Heart right ventricle (tissue), 16 donors: Measurements from ENCODE around the gene FHOD3. TPM values are rescaled to one million over a fixed set of nuclear protein-coding genes. Genes with fewer than 3 reads are reported as not detected.

Experiments
- ATAC-seq, 8 donors: fragments of 200-7000 bp; cut with Tn5 transposase; one replicate each; pipeline ENCODE4 v1.9.1; 2020; ENCODE audit warnings: mild to moderate bottlenecking in 8 of 8, moderate library complexity in 8 of 8, moderate number of reproducible peaks in 1 of 8
- DNase-seq, 2 donors: peaks; one replicate each; pipeline ENCODE4 v3.0.0-alpha.2; 2020
- H3K27ac ChIP-seq, 10 donors: fragments of 200-600 bp; sonication (generic) in 2 of 10; one replicate each; pipeline versions ENCODE4 v1.5.0 to v1.8.0; 2020 to 2022; ENCODE audit warnings: mild to moderate bottlenecking in 3 of 10
- H3K27me3 ChIP-seq, 7 donors: fragments of 200-600 bp; one replicate each; pipeline ENCODE4 v1.8.0; 2021 to 2022; ENCODE audit warnings: mild to moderate bottlenecking in 2 of 7
- H3K36me3 ChIP-seq, 9 donors: fragments of 200-600 bp; sonication (generic) in 1 of 9; one replicate each; pipeline versions ENCODE4 v1.5.0 to v1.8.0; 2020 to 2022; ENCODE audit warnings: mild to moderate bottlenecking in 2 of 9
- H3K4me1 ChIP-seq, 9 donors: fragments of 200-600 bp; sonication (generic) in 1 of 9; one replicate each; pipeline versions ENCODE4 v1.5.0 to v1.8.0; 2020 to 2022; ENCODE audit warnings: mild to moderate bottlenecking in 4 of 9
- H3K4me3 ChIP-seq, 10 donors: fragments of 200-600 bp; sonication (generic) in 2 of 10; one replicate each; pipeline versions ENCODE4 v1.5.0 to v1.8.0; 2020 to 2022; ENCODE audit warnings: mild to moderate bottlenecking in 7 of 10, moderate library complexity in 2 of 10
- H3K9me3 ChIP-seq, 11 donors: fragments of 200-600 bp in 10 of 11; sonication (generic) in 2 of 11; one replicate each; pipeline versions ENCODE4 v1.5.0 to v1.8.0; 2013 to 2022; ENCODE audit warnings: mild to moderate bottlenecking in 2 of 11, control low read depth in 1 of 11, moderate library complexity in 1 of 11
- WGBS, 2 donors: extraction: QIAGEN DNeasy Blood & Tissue Kit; methylation state at CpG; one replicate each; pipeline ENCODE4 v1.1.7; 2013; ENCODE audit warnings: inconsistent platforms in 1 of 2; 5-methylcytosine and 5-hydroxymethylcytosine counted together
- intact Hi-C, 10 donors: fragments of 100-400 bp; cut with DNase I; formaldehyde crosslinking; loops; one replicate each; pipeline versions ENCODE4 v1.11.1 to v1.14.2; 2022
- polyA plus RNA-seq, 2 donors: library from polyadenylated mRNA; stranded (reverse); fragments of 200-250 nt; gene quantifications; one replicate each; pipeline ENCODE4 v1.2.3, GENCODE V29; 2013
- total RNA-seq, 10 donors: library from RNA; stranded (reverse); fragmentation: NEBNext Ultra II Directional in 3 of 10; extraction: Animal tissue kit (Norgen Biotek cat#: 25700) in 3 of 10; gene quantifications; one replicate each; pipeline versions ENCODE4 v1.2.1 to v1.2.4, GENCODE V29; 2021 to 2023
- TF ChIP-seq, protein P1 (sequence below), 9 donors: fragments of 200-600 bp; sonication (generic) in 2 of 9; IDR thresholded peaks; one replicate each; pipeline versions ENCODE4 v1.5.0 to v1.8.0; 2021 to 2022; ENCODE audit warnings: antibody characterized with exemption in 9 of 9, mild to moderate bottlenecking in 5 of 9, moderate library complexity in 1 of 9
- donor health status: Arrhythmogenic right ventricular cardiomyopathy.
- donor health status: ischemic (EF 13 %, LVEDD 7.1; RV severe dilation, severe dysfunction).
- donor health status: healthy with polysubstance abuse.
- donor health status: DM: no; HTN: yes; CAD: no.
- donor health status: DM: no; HTN: no; CAD: no.
- donor health status: ischemic (EF 25% LVEDD 6.9; RV normal size, moderate dysfunction).
- donor health status: ischemic (EF 25% LVEDD 5.7; RV mildly dilated, moderate dysfunction).
- donor health status: healthy.
- donor health status: DM: yes; HTN: yes; CAD: no.
- donor health status: Ischemic cardiomyopathy.
- donor health status: ischemic (EF 35%, LVEDD 5.7; RV mildly dilated, moderate dysfunction).
- donor health status: nonischemic (EF 11% LVEDD 7.7; RV severe dilation, severe dysfunction).
- donor health status: DM: yes; HTN: yes; CAD: no.
- donor health status: PGD.
- donor health status: ischemic (EF 29% LVEDD 5.4; RV normal size, mild dysfunction).
- donor health status: nonischemic (EF 23%, LVEDD 6.1; RV moderate dilation, normal function).

FHOD3 gene
- total and polyA plus RNA-seq, 12 donors = 81.8 to 484 (median 356) TPM

- WGBS, 2 donors = 1 to 3% methylated on average over 38 to 67 of the region's 67 CpGs
- TF ChIP-seq, protein P1, sequence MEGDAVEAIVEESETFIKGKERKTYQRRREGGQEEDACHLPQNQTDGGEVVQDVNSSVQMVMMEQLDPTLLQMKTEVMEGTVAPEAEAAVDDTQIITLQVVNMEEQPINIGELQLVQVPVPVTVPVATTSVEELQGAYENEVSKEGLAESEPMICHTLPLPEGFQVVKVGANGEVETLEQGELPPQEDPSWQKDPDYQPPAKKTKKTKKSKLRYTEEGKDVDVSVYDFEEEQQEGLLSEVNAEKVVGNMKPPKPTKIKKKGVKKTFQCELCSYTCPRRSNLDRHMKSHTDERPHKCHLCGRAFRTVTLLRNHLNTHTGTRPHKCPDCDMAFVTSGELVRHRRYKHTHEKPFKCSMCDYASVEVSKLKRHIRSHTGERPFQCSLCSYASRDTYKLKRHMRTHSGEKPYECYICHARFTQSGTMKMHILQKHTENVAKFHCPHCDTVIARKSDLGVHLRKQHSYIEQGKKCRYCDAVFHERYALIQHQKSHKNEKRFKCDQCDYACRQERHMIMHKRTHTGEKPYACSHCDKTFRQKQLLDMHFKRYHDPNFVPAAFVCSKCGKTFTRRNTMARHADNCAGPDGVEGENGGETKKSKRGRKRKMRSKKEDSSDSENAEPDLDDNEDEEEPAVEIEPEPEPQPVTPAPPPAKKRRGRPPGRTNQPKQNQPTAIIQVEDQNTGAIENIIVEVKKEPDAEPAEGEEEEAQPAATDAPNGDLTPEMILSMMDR (IDR thresholded peaks at IDR 0.05) = no peak
- ATAC-seq (peak in 5 of 8 donors; percentile 4 to 42 (median 10)), DNase-seq (peak in 1 of 2 donors; percentile 20)
- H3K4me3 ChIP-seq = peak overlapping the region; percentile 63 to 90 (median 78)
- H3K9me3 ChIP-seq = peaks cover 0 to 1% (median 0%) of the 10 kb centered on the region in 11 donors
- peaks cover 6 to 56% (median 21%) of the 10 kb centered on the region in 9 donors for H3K4me1 ChIP-seq
- no peaks in the 10 kb centered on the region for H3K36me3 ChIP-seq
- peaks cover 0 to 85% (median 39%) of the 10 kb centered on the region in 7 donors for H3K27me3 ChIP-seq
- intact Hi-C loops = loop anchor here in 8 of 10 donors (5.0 to 10.0 kb wide), 9 partner anchors 39 to 364 kb away; no protein-coding TSS in a partner anchor
- peak overlapping the region; percentile 63 to 96 (median 84) for H3K27ac ChIP-seq
Measured at GRCh38 chr18:36298126-36298741, 721 bp downstream of the FHOD3 start.

- Histone ChIP-seq H3K4me1 (peaks cover 6 to 64% (median 24%) of the 10 kb centered on the region in 9 donors), H3K27ac (peak overlapping the region in 7 of 10 donors; percentile 30 to 96 (median 84)), H3K9me3 (no peaks in the 10 kb centered on the region), H3K27me3 (peaks cover 0 to 79% (median 39%) of the 10 kb centered on the region in 7 donors), H3K4me3 (peak overlapping the region in 9 of 10 donors; percentile 63 to 90 (median 78)), H3K36me3 (no peaks in the 10 kb centered on the region)
- 48 to 70% methylated on average over 6 of the region's 6 CpGs for WGBS, 2 donors
- TF ChIP-seq, protein P1 (IDR thresholded peaks at IDR 0.05) = no peak
- DNase-seq (no peak), ATAC-seq (no peak)
- intact Hi-C loops = loop anchor here in 8 of 10 donors (5.0 to 10.0 kb wide), 9 partner anchors 38 to 363 kb away; no protein-coding TSS in a partner anchor
Measured at GRCh38 chr18:36299015-36299414, 1.5 kb downstream of the FHOD3 start.

- Histone ChIP-seq H3K27ac (peak overlapping the region in 7 of 10 donors; percentile 12 to 96 (median 84)), H3K4me3 (peak overlapping the region in 8 of 10 donors; percentile 0 to 85 (median 78)), H3K4me1 (peaks cover 6 to 74% (median 29%) of the 10 kb centered on the region in 9 donors), H3K36me3 (no peaks in the 10 kb centered on the region), H3K9me3 (no peaks in the 10 kb centered on the region), H3K27me3 (peaks cover 0 to 67% (median 39%) of the 10 kb centered on the region in 7 donors)
- 44 to 66% methylated on average over 6 of the region's 6 CpGs for WGBS, 2 donors
- DNase-seq (no peak), ATAC-seq (no peak)
- intact Hi-C loops = loop anchor here in 1 of 10 donors (5.0 kb wide), 1 partner anchor 167 kb away; no protein-coding TSS in a partner anchor
- TF ChIP-seq, protein P1 (IDR thresholded peaks at IDR 0.05) = no peak
Measured at GRCh38 chr18:36300211-36300610, 2.7 kb downstream of the FHOD3 start.

- H3K4me1 ChIP-seq = peaks cover 6 to 76% (median 34%) of the 10 kb centered on the region in 9 donors
- WGBS, 2 donors = 45 to 58% methylated on average over 5 of the region's 5 CpGs
Measured at GRCh38 chr18:36301884-36302283, 4.4 kb downstream of the FHOD3 start.

More at GRCh38 chr18:36301884-36302283, 4.4 kb downstream of the FHOD3 start:
- intact Hi-C loops = loop anchor here in 1 of 10 donors (5.0 kb wide), 1 partner anchor 165 kb away; no protein-coding TSS in a partner anchor
- TF ChIP-seq, protein P1 (IDR thresholded peaks at IDR 0.05) = no peak
- peak overlapping the region in 4 of 10 donors; percentile 8 to 51 (median 20) for H3K27ac ChIP-seq
- no peak for DNase-seq
- no peaks in the 10 kb centered on the region for H3K9me3 ChIP-seq
- peaks cover 0 to 57% (median 35%) of the 10 kb centered on the region in 7 donors for H3K27me3 ChIP-seq
- H3K4me3 ChIP-seq = no peak overlapping the region
- ATAC-seq = no peak
- no peaks in the 10 kb centered on the region for H3K36me3 ChIP-seq
